Peyer's patch (tissue), 4 donors: ENCODE measurements around the gene P2RY14.

Experiments
- CTCF ChIP-seq, 6 experiments: fragments of 450-650 bp in 4 of 6; fragments of 200-600 bp in 2 of 6; sonication (generic) in 1 of 6; IDR thresholded peaks; one replicate each; pipeline ENCODE4 v1.5.1; 2017 to 2019; ENCODE audit warnings: antibody characterized with exemption in 6 of 6, mild to moderate bottlenecking in 3 of 6, moderate library complexity in 1 of 6
- POLR2A ChIP-seq, 2 donors: fragments of 450-650 bp; IDR thresholded peaks; one replicate each; pipeline ENCODE4 v1.5.1; 2017; ENCODE audit warnings: antibody characterized with exemption in 2 of 2, mild to moderate bottlenecking in 2 of 2, moderate library complexity in 2 of 2

GRCh38 chr3:151301787-151302186 is 23.4 kb upstream of the P2RY14 start:
- no peak for TF ChIP-seq CTCF (IDR thresholded peaks at IDR 0.05)
- no peak for TF ChIP-seq POLR2A (IDR thresholded peaks at IDR 0.05)
